AG09309 (cell line): ENCODE measurements around the gene NOP53.

ENCODE experiments used
- DNase-seq: peaks from one replicate; pipeline ENCODE4 v3.0.0-alpha.2; 2010; ENCODE audit warnings: low read depth
- H3K4me3 ChIP-seq: 2 replicates; pipeline ENCODE4 v1.5.1; 2011; ENCODE audit warnings: mild to moderate bottlenecking, low read depth, low read length, moderate library complexity; ENCODE audit not compliant: control insufficient read depth
- CTCF ChIP-seq: IDR thresholded peaks from 2 replicates; pipeline ENCODE4 v1.5.1; 2011; ENCODE audit warnings: mild to moderate bottlenecking, low read depth, low read length, inconsistent platforms; ENCODE audit not compliant: insufficient read depth, control insufficient read depth; ENCODE audit errors: missing control alignments

Gene NOP53

GRCh38 chr19:47805313-47805712 is 60.0 kb downstream of the NOP53 start:
- no peak for DNase-seq
- TF ChIP-seq CTCF, result no peak

GRCh38 chr19:47806435-47806834 is 61.1 kb downstream of the NOP53 start:
- H3K4me3 ChIP-seq, result no peak overlapping the region
- TF ChIP-seq CTCF, result no peak
- DNase-seq, result no peak

More at GRCh38 chr19:47805313-47805712, 60.0 kb downstream of the NOP53 start:
- H3K4me3 ChIP-seq, result no peak overlapping the region
